GM18868 (cell line): ENCODE measurements around the gene SPATS2L.

Source experiments
- ATAC-seq: cut with Tn5 transposase; IDR thresholded peaks from one replicate; pipeline ENCODE4 v1.9.1; 2021; ENCODE audit warnings: mild to moderate bottlenecking, moderate library complexity; ENCODE audit not compliant: unreplicated experiment

The SPATS2L gene

DNA sequence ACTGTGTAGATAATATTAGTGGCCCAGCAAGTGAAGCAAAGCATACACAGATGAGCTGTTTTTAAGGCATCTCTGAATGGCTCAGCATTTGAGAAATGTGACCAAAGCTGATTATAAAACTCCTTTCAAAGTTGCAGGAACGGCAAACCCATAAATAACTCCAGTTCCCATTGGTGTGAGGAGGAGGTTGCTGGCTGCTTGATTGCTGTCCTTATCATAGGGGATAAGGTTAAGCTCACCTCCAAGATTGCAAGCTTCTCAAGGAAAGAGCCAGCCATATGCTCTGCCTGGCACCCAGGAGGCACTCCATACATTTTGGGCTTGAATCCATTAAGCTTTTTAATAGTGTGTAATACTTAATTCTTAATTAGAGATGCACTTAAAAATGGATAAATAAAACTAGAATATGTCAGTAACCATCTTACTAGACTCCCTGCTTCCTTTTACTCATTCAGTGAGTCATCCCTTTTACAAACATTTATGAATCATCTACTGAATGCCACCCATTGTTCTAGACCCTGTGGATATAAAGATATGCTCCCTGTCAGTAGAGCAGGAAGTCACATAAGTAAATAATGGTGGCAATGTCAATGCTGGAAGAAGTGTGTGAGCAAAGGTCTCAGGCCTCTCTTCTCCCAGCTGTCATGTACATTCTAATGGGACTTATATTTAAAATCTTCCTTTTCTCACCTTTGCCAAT, 99.3 kb downstream of the SPATS2L start:
- peak; percentile 78 for ATAC-seq

DNA sequence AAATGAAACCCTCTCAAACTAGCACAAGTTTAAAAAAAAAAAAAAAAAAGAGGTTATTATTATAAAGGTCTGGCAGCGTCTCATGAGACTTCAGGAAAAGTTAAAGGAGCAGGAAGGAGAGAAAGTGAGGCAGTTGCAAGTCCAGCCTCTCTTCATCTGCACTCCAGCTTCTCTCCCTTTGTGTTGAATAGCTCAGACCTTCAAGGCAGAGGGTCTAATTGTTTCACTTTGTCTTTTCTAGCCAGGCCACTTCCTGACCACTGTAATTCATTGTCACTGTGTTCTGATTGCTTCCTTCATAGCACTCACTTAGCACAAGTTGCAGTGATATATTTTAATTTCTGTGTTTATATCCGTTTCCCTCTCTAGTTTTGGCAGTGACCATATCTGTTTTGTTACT, 99.9 kb downstream of the SPATS2L start:
- ATAC-seq: no peak

DNA sequence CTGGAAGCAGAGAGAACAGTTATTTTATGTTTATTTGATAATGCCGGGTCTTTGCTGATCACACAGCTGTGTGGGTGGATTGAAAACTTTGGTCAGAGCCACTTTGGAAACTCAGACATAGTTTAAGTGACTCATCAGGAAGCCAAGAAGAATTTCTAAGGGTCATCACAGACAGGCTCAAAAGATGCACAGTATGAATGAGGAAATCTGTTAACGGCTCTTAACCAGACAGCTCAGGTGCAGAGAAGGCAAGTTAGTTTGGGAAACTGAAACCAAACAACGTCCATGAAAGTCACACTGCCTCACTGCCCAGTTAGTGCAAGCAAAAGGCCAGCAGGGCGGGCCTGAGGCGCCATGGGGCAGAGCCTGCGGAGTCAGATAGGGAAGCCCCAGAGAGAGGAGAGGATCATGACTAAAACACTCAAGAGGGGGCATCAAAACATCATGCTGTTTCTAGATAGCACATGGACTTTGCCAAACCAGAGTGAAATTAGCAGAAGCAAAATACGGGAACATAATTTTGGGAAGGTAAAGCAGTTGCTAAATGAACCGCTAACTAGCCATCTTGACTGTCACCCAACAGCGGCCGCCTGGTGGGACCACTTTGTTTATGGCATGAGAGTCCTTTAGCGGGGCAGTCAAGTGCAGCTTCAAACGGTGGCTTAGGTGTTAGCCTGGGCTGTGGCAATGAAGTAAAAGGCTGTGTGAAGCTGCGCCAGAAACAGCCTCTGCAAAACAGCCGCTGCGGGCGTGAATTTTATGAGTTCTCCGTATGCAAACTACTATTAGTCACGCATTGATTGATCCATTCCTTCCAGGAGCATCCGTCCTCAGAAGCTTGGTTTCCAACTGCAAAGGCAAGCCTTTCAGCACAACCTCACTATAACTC, 102.2 kb downstream of the SPATS2L start:
- ATAC-seq: no peak

- no peak for ATAC-seq
These were observed 105.3 kb downstream of the SPATS2L start for GRCh38 chr2:200411831-200412230.

- no peak for ATAC-seq
These were observed 107.9 kb downstream of the SPATS2L start for GRCh38 chr2:200414367-200414766.

- ATAC-seq: no peak
These were observed 109.0 kb downstream of the SPATS2L start for GRCh38 chr2:200415455-200415854.

DNA sequence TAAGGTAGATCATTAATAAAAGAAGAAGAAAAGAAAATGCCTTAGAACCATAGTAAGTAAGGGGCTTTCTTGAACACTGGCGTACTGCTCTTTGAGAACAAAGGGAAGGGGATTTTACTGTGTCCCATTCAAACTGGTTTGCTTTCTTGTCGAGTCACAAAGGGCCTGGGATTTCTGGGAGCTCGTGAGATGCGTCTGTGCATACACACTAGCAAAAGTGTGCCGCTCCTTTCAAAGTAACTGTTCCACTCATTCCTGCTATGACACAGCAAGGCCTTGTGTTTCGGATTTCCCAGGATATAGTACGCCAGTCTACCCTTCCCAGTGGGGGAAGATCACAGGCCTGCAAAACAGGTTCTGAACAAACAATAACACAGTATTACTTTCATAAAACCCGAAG, 110.4 kb downstream of the SPATS2L start:
- ATAC-seq: no peak

GRCh38 chr2:200417366-200417765, 110.9 kb downstream of the SPATS2L start:
- no peak for ATAC-seq

DNA sequence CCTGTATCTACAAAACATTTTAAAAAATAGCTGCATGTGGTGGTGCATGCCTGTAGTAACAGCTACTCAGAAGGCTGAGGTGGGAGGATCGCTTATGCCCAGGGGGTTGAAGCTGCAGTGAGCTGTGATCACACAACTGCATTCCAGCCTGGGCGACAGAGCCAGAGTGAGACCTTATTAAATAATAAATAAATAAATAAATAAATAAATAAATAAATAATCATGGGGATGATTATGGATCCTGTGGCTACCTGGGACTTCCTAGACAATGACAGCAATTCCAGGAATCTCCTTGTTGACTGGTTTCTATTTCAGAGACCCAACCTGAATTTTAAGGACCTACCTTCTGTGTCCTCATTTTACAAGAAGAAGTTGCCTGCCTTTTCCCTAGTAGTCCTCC, 111.9 kb downstream of the SPATS2L start:
- ATAC-seq: no peak

GRCh38 chr2:200419325-200419724, 112.8 kb downstream of the SPATS2L start:
- ATAC-seq: no peak

DNA sequence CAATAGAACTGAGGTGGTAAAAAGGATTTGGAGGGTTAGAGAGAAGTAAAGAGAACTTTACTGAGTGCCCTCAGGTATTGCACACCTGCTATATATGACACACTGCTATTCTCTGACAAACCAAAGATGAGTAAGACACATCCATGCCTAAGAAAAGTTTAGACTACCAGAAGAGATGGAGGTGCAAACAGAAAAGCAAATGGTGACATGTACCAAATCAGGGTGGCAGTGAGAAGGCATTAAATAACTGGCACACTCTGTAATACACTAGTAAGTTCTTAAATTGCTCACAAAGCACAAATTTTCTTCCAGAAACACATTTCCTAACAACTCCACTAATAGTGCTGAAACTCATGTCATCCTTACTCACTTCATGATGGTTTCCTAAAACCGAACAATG, 114.8 kb downstream of the SPATS2L start:
- no peak for ATAC-seq

- ATAC-seq: no peak
These were observed 115.6 kb downstream of the SPATS2L start for GRCh38 chr2:200422071-200422470.

DNA sequence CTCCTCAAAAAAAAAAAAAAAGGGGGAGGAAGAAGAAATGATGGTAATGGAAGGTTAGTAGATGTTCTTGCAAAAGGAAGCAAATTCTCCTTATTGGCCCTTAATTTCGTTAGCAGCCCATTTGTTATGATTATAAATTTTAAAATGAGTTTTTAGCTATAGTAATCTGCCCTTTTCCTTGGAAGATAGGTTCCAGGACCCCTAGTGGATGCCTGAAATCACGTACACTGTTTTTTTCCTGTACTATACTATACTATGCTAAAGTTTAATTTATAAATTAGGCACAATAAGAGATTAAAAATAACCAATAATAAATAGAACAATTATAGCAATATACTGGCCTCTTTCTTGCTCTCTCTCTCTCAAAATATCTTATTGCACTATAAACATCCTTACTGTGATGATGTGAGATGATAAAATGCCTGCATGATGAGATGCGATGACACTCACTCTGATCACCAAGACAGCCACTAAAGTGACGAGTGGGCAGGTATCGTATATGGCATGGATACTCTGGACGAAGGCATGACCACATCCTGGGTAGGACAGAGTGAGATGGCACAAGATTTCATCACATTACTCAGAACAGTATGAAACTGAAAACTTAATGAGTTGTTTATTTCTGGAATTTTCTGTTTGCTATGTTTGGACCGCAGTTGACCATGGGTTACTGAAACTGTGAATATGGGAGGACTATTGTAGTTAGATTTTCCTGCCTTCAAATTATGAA, 116.2 kb downstream of the SPATS2L start:
- ATAC-seq: peak; percentile 39

- peak; percentile 52 for ATAC-seq
These were observed 117.0 kb downstream of the SPATS2L start for GRCh38 chr2:200423541-200423940.

DNA sequence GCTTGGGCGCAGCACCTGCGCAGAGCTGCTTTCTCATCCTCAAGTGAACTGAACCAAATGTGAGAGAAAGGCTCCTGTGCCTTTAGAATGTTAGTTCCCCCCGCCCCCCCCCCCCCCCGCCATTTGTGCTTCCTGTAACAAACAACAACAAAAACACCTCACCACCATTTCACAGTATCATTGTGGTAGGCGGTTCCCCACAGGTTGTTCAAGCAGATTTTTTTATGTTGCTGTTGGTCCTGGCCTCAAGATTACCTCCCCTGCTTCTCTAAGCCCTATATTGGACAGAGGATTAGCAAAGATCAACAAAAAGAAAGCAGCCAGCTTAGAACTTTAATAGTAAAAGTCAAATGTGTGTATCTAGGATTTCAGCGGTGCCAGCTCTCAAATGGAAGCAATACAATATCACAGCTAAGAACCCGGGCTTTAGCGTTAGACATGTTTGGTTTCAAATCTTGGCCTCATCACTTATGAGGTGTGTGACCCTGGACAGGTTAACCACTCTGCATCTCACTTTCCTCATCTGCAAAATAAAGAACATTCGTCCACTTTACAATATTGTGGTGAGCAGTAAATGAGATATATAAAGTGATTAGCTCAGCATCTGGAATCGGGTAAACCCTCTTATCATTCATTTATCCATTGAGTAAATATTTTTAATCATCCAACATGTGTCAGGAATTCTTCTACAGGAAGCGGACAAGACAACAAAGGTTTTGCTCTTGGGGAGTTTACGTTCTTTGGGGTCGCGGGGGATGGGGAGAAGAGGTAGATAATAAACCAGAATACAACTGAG, 118.7 kb downstream of the SPATS2L start:
- ATAC-seq: no peak

GRCh38 chr2:200426754-200427153, 120.3 kb downstream of the SPATS2L start:
- ATAC-seq: no peak

GRCh38 chr2:200428961-200429665, 122.6 kb downstream of the SPATS2L start:
- peak; percentile 92 for ATAC-seq

DNA sequence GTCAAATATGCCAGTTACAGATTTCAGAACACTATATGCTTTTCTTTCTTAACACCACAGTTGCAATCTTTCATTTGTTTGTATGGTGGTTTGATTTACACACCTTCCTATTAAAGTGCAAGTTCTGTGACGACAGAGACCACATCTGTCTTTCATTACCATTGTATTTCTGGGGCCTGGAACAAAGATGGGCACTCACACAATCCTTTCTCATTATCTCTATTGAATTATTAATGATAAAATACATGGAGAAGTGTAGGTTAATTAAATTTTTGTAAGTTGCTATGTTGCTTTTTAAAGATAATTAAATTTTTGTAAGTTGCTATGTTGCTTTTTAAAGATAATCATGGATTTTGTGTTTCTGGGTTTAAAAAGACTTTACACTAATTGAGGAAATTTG, 123.5 kb downstream of the SPATS2L start:
- ATAC-seq: no peak

DNA sequence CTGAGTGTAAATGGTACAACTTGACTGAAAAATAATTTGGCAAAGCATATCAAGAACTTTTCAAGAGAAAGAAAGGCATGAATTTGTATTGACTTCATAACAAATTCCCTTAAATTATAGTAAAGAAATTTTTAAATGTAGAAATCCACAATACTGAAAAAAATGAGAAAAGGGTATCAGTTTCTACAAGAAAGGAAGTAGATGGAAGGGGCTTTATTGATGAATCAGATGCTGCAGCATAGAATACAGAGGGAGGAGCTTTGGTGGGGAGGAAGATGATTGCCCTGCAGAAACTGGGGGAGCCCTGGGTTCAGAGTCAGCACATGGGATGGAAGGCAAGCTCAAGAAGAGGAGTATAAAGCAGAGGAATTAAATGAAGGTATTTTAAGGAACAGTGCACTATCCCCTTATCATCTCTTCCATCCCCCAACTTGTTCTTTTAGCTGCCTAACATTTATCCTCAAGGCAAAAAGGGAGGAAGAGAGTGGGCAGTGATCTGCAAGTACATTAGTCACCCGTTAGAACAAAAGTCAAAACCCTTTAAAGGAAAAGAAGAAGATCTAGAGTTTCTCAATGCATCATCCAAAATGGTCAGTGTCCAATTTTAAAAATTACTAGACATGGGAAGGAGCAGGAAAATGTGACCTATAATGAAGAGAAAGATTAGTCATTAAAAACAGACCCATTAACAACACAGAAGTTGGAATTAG, 125.7 kb downstream of the SPATS2L start:
- ATAC-seq: no peak
